GM23248 (cell line): ENCODE data around the gene POTEI. TPM values are rescaled to one million over a fixed set of nuclear protein-coding genes. Genes with fewer than 3 reads are reported as not detected.
"Not testable (repeated sequence)": the region's sequence is repeated elsewhere in the genome, so short reads cannot be mapped to it uniquely, and the experiment has no call there.

ENCODE experiments used
- DNase-seq: peaks from one replicate; pipeline ENCODE4 v3.0.0-alpha.2; 2015
- H2AFZ ChIP-seq: fragments of 200-600 bp; sonication (generic); 2 replicates; pipeline ENCODE4 v1.6.1; 2016; ENCODE audit warnings: antibody characterized with exemption
- H3F3A ChIP-seq: fragments of 200-600 bp; sonication (generic); 2 replicates; pipeline ENCODE4 v1.6.1; 2016; ENCODE audit warnings: mild to moderate bottlenecking, antibody characterized with exemption, mixed run types; ENCODE audit not compliant: insufficient read depth
- H3K27ac ChIP-seq: fragments of 200-600 bp; sonication (generic); 2 replicates; pipeline ENCODE4 v1.5.1; 2016; ENCODE audit warnings: mild to moderate bottlenecking
- H3K27me3 ChIP-seq: fragments of 200-600 bp; sonication (generic); replicated peaks from 2 replicates; pipeline ENCODE4 v1.6.1; 2016; ENCODE audit warnings: mild to moderate bottlenecking; ENCODE audit not compliant: insufficient read depth
- H3K36me3 ChIP-seq: fragments of 200-600 bp; sonication (generic); 2 replicates; pipeline ENCODE4 v1.6.1; 2016; ENCODE audit warnings: low read depth, mild to moderate bottlenecking
- H3K4me1 ChIP-seq: fragments of 200-600 bp; sonication (generic); 2 replicates; pipeline ENCODE4 v1.6.1; 2016; ENCODE audit warnings: mild to moderate bottlenecking; ENCODE audit not compliant: insufficient read depth
- H3K4me2 ChIP-seq: fragments of 200-600 bp; sonication (generic); one replicate; pipeline ENCODE4 v1.6.1; 2016; ENCODE audit warnings: mild to moderate bottlenecking; ENCODE audit not compliant: unreplicated experiment
- H3K4me3 ChIP-seq: fragments of 200-600 bp; sonication (generic); 2 replicates; pipeline ENCODE4 v1.5.1; 2016; ENCODE audit warnings: mild to moderate bottlenecking
- H3K79me2 ChIP-seq: fragments of 200-600 bp; sonication (generic); 2 replicates; pipeline ENCODE4 v1.6.1; 2016; ENCODE audit warnings: mild to moderate bottlenecking; ENCODE audit not compliant: insufficient read depth
- H3K9ac ChIP-seq: fragments of 200-600 bp; sonication (generic); 2 replicates; pipeline ENCODE4 v1.6.1; 2016; ENCODE audit warnings: mild to moderate bottlenecking
- H3K9me2 ChIP-seq: fragments of 200-600 bp; sonication (generic); 2 replicates; pipeline ENCODE4 v1.6.1; 2016; ENCODE audit warnings: mixed run types, mild to moderate bottlenecking, moderate library complexity; ENCODE audit not compliant: insufficient read depth
- H3K9me3 ChIP-seq: fragments of 200-600 bp; sonication (generic); one replicate; pipeline ENCODE4 v1.6.1; 2017; ENCODE audit warnings: low read depth
- H4K20me1 ChIP-seq: fragments of 200-600 bp; sonication (generic); 2 replicates; pipeline ENCODE4 v1.6.0; 2016; ENCODE audit not compliant: insufficient read depth
- WGBS, 2 experiments: methylation state at CpG; one replicate each; pipeline ENCODE4 v1.1.6; 2015 to 2017; ENCODE audit warnings: low lambda C conversion rate in 2 of 2, low coverage in 1 of 2; ENCODE audit errors: missing lambda C conversion rate in 2 of 2; 5-methylcytosine and 5-hydroxymethylcytosine counted together
- in situ Hi-C: fragments of 300-500 bp; cut with MboI; formaldehyde crosslinking; loops from 2 replicates; pipeline ENCODE4 v1.15.0; 2020
- polyA plus RNA-seq: library from polyadenylated mRNA; unstranded; fragments of >200 nt; fragmentation: Nextera tagmentation; extraction: Ambion mirVana; gene quantifications from 2 replicates; pipeline ENCODE4 v1.2.1, GENCODE V29; 2016
- total RNA-seq: library from RNA; depleted of rRNA; stranded (reverse); fragments of >200 nt; shearing (Covaris generic); gene quantifications from 2 replicates; pipeline ENCODE4 v1.2.3, GENCODE V29; 2014

POTEI gene
- total and polyA plus RNA-seq, 2 experiments from 2014 or later: not detected

DNA sequence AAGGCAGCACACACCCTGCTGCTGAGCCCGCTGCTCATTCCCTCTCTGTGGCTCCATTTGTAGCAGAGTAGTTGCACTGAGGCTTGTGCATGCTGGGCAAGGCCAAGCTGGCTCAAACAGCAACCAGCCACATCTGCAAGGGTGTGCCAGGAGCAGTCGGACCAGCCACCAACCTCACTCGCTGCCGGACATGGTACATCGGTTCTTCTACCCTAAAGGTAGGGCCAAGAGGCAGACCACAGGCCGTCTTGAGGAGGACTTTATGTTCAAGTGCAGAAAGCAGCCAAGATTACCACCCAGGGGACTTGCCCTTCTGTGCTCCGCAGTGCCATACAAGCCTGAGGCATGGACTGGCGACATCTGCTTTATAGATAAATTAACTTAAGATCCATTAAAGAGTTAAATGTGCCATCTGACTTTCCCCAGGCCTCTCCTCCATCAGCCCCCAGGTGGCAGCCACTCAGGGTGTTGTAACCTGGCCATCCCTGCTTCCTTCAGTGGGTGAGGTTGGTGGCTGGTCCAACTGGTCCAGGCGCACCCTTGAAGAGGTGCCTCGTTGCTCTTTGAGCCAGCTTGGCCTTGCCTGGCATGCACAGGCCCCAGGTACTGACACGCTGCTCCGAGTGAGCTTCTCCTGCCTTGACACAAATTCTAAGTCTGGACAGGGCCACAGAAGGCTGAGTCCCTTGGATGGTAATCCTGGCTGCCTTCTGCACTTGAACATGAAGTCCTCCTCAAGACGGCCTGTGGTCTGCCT lies 55.0 kb downstream of the POTEI start:
- in situ Hi-C loops: not testable (repeated sequence)
- 35 to 42% methylated on average over 11 to 13 of the region's 13 CpGs for WGBS, 2 experiments

DNA sequence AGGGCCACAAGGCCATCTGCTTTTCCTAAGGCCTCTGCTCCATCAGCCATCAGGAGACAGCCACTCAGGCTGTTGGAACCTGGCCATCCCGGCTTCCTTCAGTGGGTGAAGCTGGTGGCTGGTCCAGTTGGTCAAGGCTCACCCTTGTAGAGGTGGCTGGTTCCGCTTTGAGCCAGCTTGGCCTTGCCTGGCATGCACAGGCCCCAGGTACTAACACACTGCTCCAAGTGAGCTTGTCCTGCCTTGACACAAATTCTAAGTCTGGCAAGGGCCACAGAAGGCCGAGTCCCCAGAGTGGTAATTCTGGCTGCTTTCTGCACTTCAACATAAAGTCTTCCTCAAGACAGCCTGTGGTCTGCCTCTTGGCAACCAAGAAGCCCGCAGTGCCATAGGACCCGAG lies 56.2 kb downstream of the POTEI start:
- in situ Hi-C loops, H3K4me1 ChIP-seq, H3K4me2 ChIP-seq, H3K36me3 ChIP-seq, H3K9me3 ChIP-seq, H3K27me3 ChIP-seq, H3K9ac ChIP-seq, H2AFZ ChIP-seq, H3K27ac ChIP-seq, H3F3A ChIP-seq, H3K79me2 ChIP-seq, H4K20me1 ChIP-seq, H3K4me3 ChIP-seq, H3K9me2 ChIP-seq, DNase-seq: not testable (repeated sequence)
- 17 to 27% methylated on average over 3 of the region's 5 CpGs for WGBS, 2 experiments

More for the DNA sequence above, 55.0 kb downstream of the POTEI start:
- not testable (repeated sequence) for H3K4me2 ChIP-seq, H2AFZ ChIP-seq, H3K4me1 ChIP-seq, H3K9me3 ChIP-seq, H3K27ac ChIP-seq, H3K9ac ChIP-seq, H3K36me3 ChIP-seq, H3K9me2 ChIP-seq, H3K79me2 ChIP-seq, H3F3A ChIP-seq, H3K27me3 ChIP-seq, H4K20me1 ChIP-seq, H3K4me3 ChIP-seq, DNase-seq

DNA sequence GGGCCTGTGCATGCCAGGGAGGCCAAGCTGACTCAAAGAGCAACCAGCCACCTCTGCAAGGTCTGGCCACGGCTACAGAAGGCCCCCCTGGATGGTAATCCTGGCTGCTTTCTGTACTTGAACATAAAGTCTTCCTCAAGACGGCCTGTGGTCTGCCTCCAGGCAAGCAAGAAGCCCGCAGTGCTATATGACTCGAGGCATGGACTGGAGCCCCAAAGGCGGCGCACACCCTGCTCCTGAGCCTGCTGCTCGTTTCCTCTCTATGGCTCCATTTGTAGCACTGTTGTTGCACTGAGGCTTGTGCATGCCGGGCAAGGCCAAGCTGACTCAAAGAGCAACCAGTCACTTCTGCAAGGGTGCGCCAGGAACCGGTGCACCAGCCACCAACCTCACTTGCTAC lies 57.3 kb downstream of the POTEI start:
- H3K9ac ChIP-seq, H3F3A ChIP-seq, H4K20me1 ChIP-seq, DNase-seq, H3K9me2 ChIP-seq, H3K79me2 ChIP-seq, H2AFZ ChIP-seq, H3K27me3 ChIP-seq, H3K4me1 ChIP-seq, H3K36me3 ChIP-seq, in situ Hi-C loops, H3K4me3 ChIP-seq, H3K27ac ChIP-seq, H3K9me3 ChIP-seq, H3K4me2 ChIP-seq: not testable (repeated sequence)
- 0 to 29% methylated on average over 1 to 7 of the region's 10 CpGs for WGBS, 2 experiments

DNA sequence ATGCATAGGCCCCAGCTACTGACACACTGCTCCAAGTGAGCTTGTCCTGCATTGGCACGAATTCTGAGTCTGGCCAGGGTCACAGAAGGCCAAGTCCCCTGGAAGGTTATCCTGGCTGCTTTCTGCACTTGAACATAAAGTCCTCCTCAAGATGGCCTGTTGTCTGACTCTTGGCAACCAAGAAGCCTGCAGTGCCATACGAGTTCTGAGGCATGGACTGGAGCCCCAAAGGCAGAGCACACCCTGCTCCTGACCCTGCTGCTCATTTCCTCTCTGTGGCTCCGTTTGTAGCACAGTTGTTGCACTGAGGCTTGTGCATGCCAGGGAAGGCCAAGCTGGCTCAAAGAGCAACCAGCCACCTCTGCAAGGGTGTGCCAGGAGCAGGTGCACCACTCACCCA lies 57.9 kb downstream of the POTEI start:
- H4K20me1 ChIP-seq, H3K79me2 ChIP-seq, H3K36me3 ChIP-seq, H3K4me3 ChIP-seq, H2AFZ ChIP-seq, H3F3A ChIP-seq, H3K4me1 ChIP-seq, H3K4me2 ChIP-seq, H3K9ac ChIP-seq, H3K27me3 ChIP-seq, DNase-seq, H3K9me2 ChIP-seq, in situ Hi-C loops, H3K27ac ChIP-seq, H3K9me3 ChIP-seq: not testable (repeated sequence)
- 2 to 4% methylated on average over 3 of the region's 3 CpGs for WGBS, 2 experiments

DNA sequence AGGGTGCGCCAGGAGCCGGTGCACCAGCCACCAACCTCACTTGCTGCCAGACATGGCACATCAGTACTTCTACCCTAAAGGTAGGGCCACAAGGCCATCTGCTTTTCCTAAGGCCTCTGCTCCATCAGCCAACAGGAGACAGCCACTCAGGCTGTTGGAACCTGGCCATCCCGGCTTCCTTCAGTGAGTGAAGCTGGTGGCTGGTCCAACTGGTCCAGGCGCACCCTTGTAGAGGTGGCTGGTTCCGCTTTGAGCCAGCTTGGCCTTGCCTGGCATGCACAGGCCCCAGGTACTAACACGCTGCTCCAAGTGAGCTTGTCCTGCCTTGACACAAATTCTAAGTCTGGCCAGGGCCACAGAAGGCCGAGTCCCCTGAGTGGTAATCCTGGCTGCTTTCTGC lies 58.8 kb downstream of the POTEI start:
- in situ Hi-C loops: not testable (repeated sequence)

DNA sequence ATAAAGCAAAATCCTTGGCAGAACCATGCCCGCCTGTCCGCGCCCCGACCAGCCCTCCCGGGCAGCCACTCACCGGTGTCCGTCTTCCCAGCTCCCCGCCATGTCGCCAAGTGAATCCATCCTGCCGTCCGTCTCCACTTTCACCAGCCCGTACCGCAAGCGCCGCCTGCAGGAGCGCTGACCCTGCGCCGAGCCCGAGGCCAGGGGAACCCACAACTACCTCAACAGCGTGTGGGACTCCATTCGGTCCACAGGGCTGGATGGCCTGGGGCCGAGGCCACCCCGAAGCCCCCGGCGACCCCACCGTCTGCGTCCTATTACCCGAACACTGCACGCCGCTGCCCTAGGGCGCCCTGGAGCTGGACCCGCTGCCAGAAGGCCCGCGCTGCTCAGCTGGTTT lies 81.5 kb downstream of the POTEI start:
- H3K9me2 ChIP-seq, H3K9me3 ChIP-seq, in situ Hi-C loops, H3K27ac ChIP-seq, H4K20me1 ChIP-seq, H3K4me1 ChIP-seq, H3K36me3 ChIP-seq, H3K79me2 ChIP-seq, H3K4me2 ChIP-seq, H3K27me3 ChIP-seq, H3F3A ChIP-seq, H3K9ac ChIP-seq: not testable (repeated sequence)
- Histone ChIP-seq H3K4me3 (peak overlapping the region; percentile 26; the same call in 1 of the 2 replicates), H2AFZ (peak overlapping the region; percentile 58)
- peak; percentile 32 for DNase-seq
- 2% methylated on average over 20 to 34 of the region's 34 CpGs for WGBS, 2 experiments

More for the DNA sequence above, 58.8 kb downstream of the POTEI start:
- not testable (repeated sequence) for H3K36me3 ChIP-seq, H3K4me1 ChIP-seq, H3K27me3 ChIP-seq, H3F3A ChIP-seq, H3K9ac ChIP-seq, H3K9me2 ChIP-seq, H4K20me1 ChIP-seq, H3K79me2 ChIP-seq, H3K4me2 ChIP-seq, H3K9me3 ChIP-seq, DNase-seq, H3K27ac ChIP-seq, H3K4me3 ChIP-seq, H2AFZ ChIP-seq
- WGBS, 2 experiments: 36 to 48% methylated on average over 3 to 5 of the region's 7 CpGs

DNA sequence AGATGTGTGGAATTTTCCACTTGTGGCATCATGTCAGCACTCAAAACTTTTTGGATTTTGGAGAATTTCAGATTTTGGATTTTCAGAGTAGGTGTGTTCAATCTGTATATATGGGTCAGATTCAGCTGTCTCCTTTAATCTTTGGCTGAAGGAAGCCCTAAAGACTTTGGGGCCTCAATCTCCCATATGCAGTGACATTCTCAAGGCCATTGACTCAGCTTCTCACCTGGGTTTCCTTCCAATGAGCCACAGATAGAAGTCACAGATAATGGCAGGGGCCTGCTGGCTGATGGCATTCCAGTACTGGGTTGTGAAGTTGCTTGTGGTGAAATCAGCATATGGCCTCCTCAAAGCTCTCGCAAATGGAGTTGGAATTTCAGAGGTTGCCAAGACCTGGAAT lies 90.3 kb downstream of the POTEI start:
- H3K4me2 ChIP-seq, DNase-seq, H3K27me3 ChIP-seq, H3K79me2 ChIP-seq, H3K9ac ChIP-seq, H3K27ac ChIP-seq, H3K9me3 ChIP-seq, H3K4me3 ChIP-seq, H3F3A ChIP-seq, H2AFZ ChIP-seq, H4K20me1 ChIP-seq, H3K4me1 ChIP-seq, H3K36me3 ChIP-seq, H3K9me2 ChIP-seq, in situ Hi-C loops: not testable (repeated sequence)
- 69 to 81% methylated on average over 1 of the region's 1 CpG for WGBS, 2 experiments

DNA sequence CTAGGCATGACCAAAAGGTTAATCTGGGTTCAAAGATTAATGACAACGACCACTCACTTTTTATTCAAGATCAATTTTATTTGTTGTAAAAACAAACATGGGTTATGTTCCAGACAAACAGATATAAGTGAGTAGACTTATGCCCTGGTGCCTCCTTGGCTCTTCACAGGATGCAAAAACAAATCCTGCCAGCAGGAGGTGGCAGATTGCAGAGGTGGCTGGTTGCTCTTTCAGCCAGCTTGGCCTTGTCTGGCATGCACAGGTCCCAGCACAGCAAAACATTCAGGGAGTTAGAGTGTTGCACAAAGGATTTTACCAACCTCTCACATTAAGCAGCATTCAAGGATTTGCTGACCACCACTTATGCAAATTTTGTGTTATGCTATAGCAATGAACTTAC lies 92.4 kb downstream of the POTEI start:
- H4K20me1 ChIP-seq, H2AFZ ChIP-seq, H3K9ac ChIP-seq, H3K4me3 ChIP-seq, H3K27me3 ChIP-seq, H3F3A ChIP-seq, H3K9me2 ChIP-seq, H3K9me3 ChIP-seq, DNase-seq, H3K27ac ChIP-seq, H3K36me3 ChIP-seq, H3K4me2 ChIP-seq, H3K4me1 ChIP-seq, in situ Hi-C loops, H3K79me2 ChIP-seq: not testable (repeated sequence)
- WGBS, 2 experiments: 45 to 57% methylated on average over 1 of the region's 1 CpG
